ENCODE results near the gene MATCAP1. TPM values are rescaled to one million over a fixed set of nuclear protein-coding genes. Genes with fewer than 3 reads are reported as not detected.

The MATCAP1 gene
- total RNA-seq (6.2 and 12.4 TPM in 2 replicates), polyA plus RNA-seq (8.9 and 9.1 TPM in 2 replicates), polyA minus RNA-seq (4.0 and 4.6 TPM in 2 replicates)
- 1.2 TPM for total RNA-seq (2013)

- Histone ChIP-seq H3K9me3 (ENCODE audit: control extremely low read depth in 1 of 3, control insufficient read depth in 2 of 3, insufficient read depth in 1 of 3, low read length in 2 of 3) (peaks cover 0 to 3% (median 0%) of the 10 kb centered on the region in 3 donors), H3K36me3 (replicated peaks in 1 of 2; ENCODE audit: control extremely low read depth in 1 of 2, control insufficient read depth in 1 of 2, extremely low read depth in 1 of 2, insufficient read depth in 2 of 2, low read length in 1 of 2) (no peaks in the 10 kb centered on the region), H3K27me3 (replicated peaks in 1 of 4; ENCODE audit: control extremely low read depth in 1 of 4, control insufficient read depth in 3 of 4, insufficient read depth in 4 of 4, low read length in 3 of 4) (peaks cover 0 to 39% (median 8%) of the 10 kb centered on the region in 4 experiments), H3K4me3 (ENCODE audit: control extremely low read depth in 1 of 5, extremely low read depth in 1 of 5, insufficient read depth in 1 of 5, low read depth in 2 of 5, low read length in 4 of 5) (peak within 1 kb of the TSS; percentile 66 to 95 (median 76)), H3K4me1 (ENCODE audit: control insufficient read depth in 2 of 2, insufficient read depth in 2 of 2, low read length in 2 of 2) (peaks cover 20 to 22% of the 10 kb centered on the region in 2 donors), H3K9ac (ENCODE audit: low read length) (peak within 1 kb of the TSS; percentile 86), H4K20me1 (ENCODE audit: control insufficient read depth, insufficient read depth, low read length, poor library complexity, severe bottlenecking) (no peaks in the 10 kb centered on the region), H3K27ac (ENCODE audit: low read length in 2 of 2) (peak within 1 kb of the TSS; percentile 76 to 96), H2AFZ (ENCODE audit: insufficient read depth, low read depth, low read length, poor library complexity, severe bottlenecking) (peak within 1 kb of the TSS; percentile 88), H3K79me2 (ENCODE audit: control insufficient read depth, insufficient read depth, low read length) (no peaks in the 10 kb centered on the region), H3K4me2 (replicated peaks; ENCODE audit: low read depth, low read length, poor library complexity, severe bottlenecking) (peak within 1 kb of the TSS; percentile 99)
- Mint-ChIP-seq H3K4me1 (peaks cover 13% of the 10 kb centered on the region), H3K27me3 (peaks cover 13% of the 10 kb centered on the region), H3K27ac (peak within 1 kb of the TSS; percentile 50), H3K4me3 (peak within 1 kb of the TSS; percentile 93), H3K9me3 (ENCODE audit: insufficient read depth) (no peaks in the 10 kb centered on the region)
- DNase-seq (peak; percentile 98), ATAC-seq (ENCODE audit: low read depth) (peak; percentile 96)
- intact Hi-C loops (cut with micrococcal nuclease), result loop anchor here (1.0 to 2.0 kb wide), 7 partner anchors 8 to 237 kb away; partner anchors contain the start of genes CBFB, E2F4, FBXL8 and FHOD1
- ChIA-PET CTCF (interaction anchor here (1.1 to 2.5 kb wide), 10 partner anchors 11 to 231 kb away, joined by 3 to 27 read pairs (median 7); partner anchors contain the start of genes FBXL8 and TRADD), POLR2A (interaction anchor here (0.6 to 1.1 kb wide), 2 partner anchors 23 to 60 kb away, joined by 3 to 4 read pairs; no protein-coding TSS in a partner anchor)
- TF ChIP-seq CTCF (IDR thresholded peaks at IDR 0.05) (no peak), EZH2 (IDR thresholded peaks at IDR 0.05; ENCODE audit: borderline replicate concordance, insufficient read depth, low read depth, low read length, poor library complexity, severe bottlenecking) (no peak)
- under 1% methylated on average over 77 of the region's 77 CpGs for WGBS (ENCODE audit: insufficient coverage)
Measured at GRCh38 chr16:67183627-67184452, at the start of gene MATCAP1. Gene MATCAP1, minus strand, starts transcription at chr16:67183963. Its CDS starts 3,353 bp downstream, at chr16:67180610.

All from B cell (primary cell).